ENCODE measurements around the gene MRRF.

MRRF gene

GRCh38 chr9:122367774-122368460 is 103.2 kb downstream of the MRRF start:
- 100% methylated on average over 3 of the region's 6 CpGs for WGBS (ENCODE audit: insufficient coverage)
- CTCF ChIA-PET = interaction anchor here (1.0 to 1.5 kb wide), 6 partner anchors 12 to 245 kb away, joined by 3 to 4 read pairs (median 3); partner anchors contain the start of gene NDUFA8
- H3K9me3 ChIP-seq (ENCODE audit: control extremely low read depth in 1 of 5, control insufficient read depth in 4 of 5, insufficient read depth in 2 of 5, low read depth in 1 of 5, low read length in 4 of 5) = peaks cover 0 to 3% (median 0%) of the 10 kb centered on the region in 5 experiments
- no peak for DNase-seq
- H3K36me3 ChIP-seq (ENCODE audit: control insufficient read depth in 4 of 4, insufficient read depth in 4 of 4, low read length in 3 of 4) = no peaks in the 10 kb centered on the region
- H3K4me1 ChIP-seq (ENCODE audit: control extremely low read depth in 1 of 4, control insufficient read depth in 4 of 4, insufficient read depth in 4 of 4, low read length in 3 of 4) = peaks cover 2 to 33% (median 31%) of the 10 kb centered on the region in 4 experiments
- no peak overlapping the region for H3K4me3 ChIP-seq (ENCODE audit: control insufficient read depth in 1 of 7, extremely low read depth in 1 of 7, insufficient read depth in 4 of 7, low read depth in 2 of 7, low read length in 6 of 7)
- POLR2A ChIA-PET = interaction anchor here (0.6 kb wide), 1 partner anchor 531 kb away, joined by 3 read pairs; no protein-coding TSS in a partner anchor
- no peaks in the 10 kb centered on the region for H3K27me3 ChIP-seq (replicated peaks in 2 of 5; ENCODE audit: control insufficient read depth in 4 of 5, insufficient read depth in 5 of 5, low read length in 4 of 5)
- no peak overlapping the region for H3K27ac ChIP-seq (ENCODE audit: insufficient read depth in 1 of 2, low read depth in 1 of 2, low read length in 2 of 2, poor library complexity in 1 of 2, severe bottlenecking in 2 of 2)

DNA sequence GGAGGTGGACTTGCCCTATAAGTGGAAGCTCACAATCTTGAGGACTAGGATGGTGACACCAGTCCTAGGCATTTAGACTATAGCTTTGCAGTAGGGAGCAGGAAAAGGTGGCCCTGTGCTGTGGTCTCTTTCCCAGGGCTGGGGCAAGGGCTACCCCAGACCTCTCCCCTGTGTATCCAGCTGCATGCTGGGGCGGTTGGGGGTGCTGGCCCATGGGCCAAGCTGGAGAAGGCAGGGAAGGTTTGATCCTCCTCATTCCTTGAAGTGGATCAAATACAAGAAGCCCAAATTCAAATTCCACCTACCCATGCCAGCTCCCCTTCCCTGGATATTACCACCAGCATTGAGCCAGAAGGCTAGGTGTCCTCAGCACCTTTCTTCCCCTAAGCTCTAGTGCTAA is 104.0 kb downstream of the MRRF start:
- CTCF ChIA-PET = interaction anchor here (1.0 to 1.5 kb wide), 5 partner anchors 12 to 245 kb away, joined by 3 read pairs; partner anchors contain the start of gene NDUFA8
- no peak overlapping the region for H3K4me3 ChIP-seq (ENCODE audit: control insufficient read depth in 1 of 7, extremely low read depth in 1 of 7, insufficient read depth in 4 of 7, low read depth in 2 of 7, low read length in 6 of 7)

GRCh38 chr9:122370303-122370702 is 105.6 kb downstream of the MRRF start:
- Histone ChIP-seq H3K27me3 (replicated peaks in 2 of 5; ENCODE audit: control insufficient read depth in 4 of 5, insufficient read depth in 5 of 5, low read length in 4 of 5) (no peaks in the 10 kb centered on the region), H3K27ac (ENCODE audit: insufficient read depth in 1 of 2, low read depth in 1 of 2, low read length in 2 of 2, poor library complexity in 1 of 2, severe bottlenecking in 2 of 2) (peak overlapping the region in 1 of 2 experiments; percentile 43), H3K4me3 (ENCODE audit: control insufficient read depth in 1 of 7, extremely low read depth in 1 of 7, insufficient read depth in 4 of 7, low read depth in 2 of 7, low read length in 6 of 7) (peak overlapping the region; percentile 10 to 79 (median 68)), H3K4me1 (ENCODE audit: control extremely low read depth in 1 of 4, control insufficient read depth in 4 of 4, insufficient read depth in 4 of 4, low read length in 3 of 4) (peaks cover 2 to 52% (median 41%) of the 10 kb centered on the region in 4 experiments), H3K36me3 (ENCODE audit: control insufficient read depth in 4 of 4, insufficient read depth in 4 of 4, low read length in 3 of 4) (no peaks in the 10 kb centered on the region), H3K9me3 (ENCODE audit: control extremely low read depth in 1 of 5, control insufficient read depth in 4 of 5, insufficient read depth in 2 of 5, low read depth in 1 of 5, low read length in 4 of 5) (peaks cover 0 to 3% (median 0%) of the 10 kb centered on the region in 5 experiments)
- peak; percentile 21 to 53 (median 46) for DNase-seq
- 0% methylated on average over 1 of the region's 5 CpGs for WGBS (ENCODE audit: insufficient coverage)
- ChIA-PET POLR2A (no interaction called here), CTCF (interaction anchor here (0.7 to 1.7 kb wide), 3 partner anchors 13 to 269 kb away, joined by 4 to 5 read pairs (median 4); no protein-coding TSS in a partner anchor)

More for the DNA sequence above, 104.0 kb downstream of the MRRF start:
- DNase-seq = no peak
- H3K9me3 ChIP-seq (ENCODE audit: control extremely low read depth in 1 of 5, control insufficient read depth in 4 of 5, insufficient read depth in 2 of 5, low read depth in 1 of 5, low read length in 4 of 5) = peaks cover 0 to 3% (median 0%) of the 10 kb centered on the region in 5 experiments
- 100% methylated on average over 1 of the region's 1 CpG for whole genome bisulfite sequencing (ENCODE audit: insufficient coverage)
- H3K36me3 ChIP-seq (ENCODE audit: control insufficient read depth in 4 of 4, insufficient read depth in 4 of 4, low read length in 3 of 4) = no peaks in the 10 kb centered on the region
- H3K27me3 ChIP-seq (replicated peaks in 2 of 5; ENCODE audit: control insufficient read depth in 4 of 5, insufficient read depth in 5 of 5, low read length in 4 of 5) = no peaks in the 10 kb centered on the region
- POLR2A ChIA-PET = interaction anchor here (0.6 kb wide), 1 partner anchor 530 kb away, joined by 3 read pairs; no protein-coding TSS in a partner anchor
- peaks cover 2 to 39% (median 34%) of the 10 kb centered on the region in 4 experiments for H3K4me1 ChIP-seq (ENCODE audit: control extremely low read depth in 1 of 4, control insufficient read depth in 4 of 4, insufficient read depth in 4 of 4, low read length in 3 of 4)
- no peak overlapping the region for H3K27ac ChIP-seq (ENCODE audit: insufficient read depth in 1 of 2, low read depth in 1 of 2, low read length in 2 of 2, poor library complexity in 1 of 2, severe bottlenecking in 2 of 2)

- Histone ChIP-seq H3K27ac (ENCODE audit: insufficient read depth in 1 of 2, low read depth in 1 of 2, low read length in 2 of 2, poor library complexity in 1 of 2, severe bottlenecking in 2 of 2) (peak within 1 kb of the TSS in 1 of 2 experiments; percentile 63), H3K4me1 (ENCODE audit: control extremely low read depth in 1 of 4, control insufficient read depth in 4 of 4, insufficient read depth in 4 of 4, low read length in 3 of 4) (peaks cover 2 to 60% (median 49%) of the 10 kb centered on the region in 4 experiments), H3K4me3 (ENCODE audit: control insufficient read depth in 1 of 7, extremely low read depth in 1 of 7, insufficient read depth in 4 of 7, low read depth in 2 of 7, low read length in 6 of 7) (peak within 1 kb of the TSS; percentile 48 to 79 (median 68)), H3K36me3 (ENCODE audit: control insufficient read depth in 4 of 4, insufficient read depth in 4 of 4, low read length in 3 of 4) (no peaks in the 10 kb centered on the region), H3K9me3 (ENCODE audit: control extremely low read depth in 1 of 5, control insufficient read depth in 4 of 5, insufficient read depth in 2 of 5, low read depth in 1 of 5, low read length in 4 of 5) (peaks cover 0 to 3% (median 0%) of the 10 kb centered on the region in 5 experiments), H3K27me3 (replicated peaks in 2 of 5; ENCODE audit: control insufficient read depth in 4 of 5, insufficient read depth in 5 of 5, low read length in 4 of 5) (no peaks in the 10 kb centered on the region)
- ChIA-PET CTCF (interaction anchor here (1.2 to 1.7 kb wide), 4 partner anchors 14 to 93 kb away, joined by 4 to 5 read pairs (median 4); no protein-coding TSS in a partner anchor), POLR2A (interaction anchor here (0.6 kb wide), 1 partner anchor 28 kb away, joined by 3 read pairs; no protein-coding TSS in a partner anchor)
- DNase-seq = peak; percentile 56 to 90 (median 87)
- under 1% methylated on average over 28 of the region's 39 CpGs for WGBS (ENCODE audit: insufficient coverage)
Observed at GRCh38 chr9:122370869-122371755, 106.4 kb downstream of the MRRF start, which contains the start of gene PTGS1. Gene PTGS1 (plus strand): TSS chr9:122371024. CDS start chr9:122371085, 61 bp downstream.

GRCh38 chr9:122371846-122372245 is 107.2 kb downstream of the MRRF start:
- Histone ChIP-seq H3K4me3 (ENCODE audit: control insufficient read depth in 1 of 7, extremely low read depth in 1 of 7, insufficient read depth in 4 of 7, low read depth in 2 of 7, low read length in 6 of 7) (peak overlapping the region in 6 of 7 experiments; percentile 48 to 79 (median 68)), H3K27me3 (replicated peaks in 2 of 5; ENCODE audit: control insufficient read depth in 4 of 5, insufficient read depth in 5 of 5, low read length in 4 of 5) (no peaks in the 10 kb centered on the region), H3K9me3 (ENCODE audit: control extremely low read depth in 1 of 5, control insufficient read depth in 4 of 5, insufficient read depth in 2 of 5, low read depth in 1 of 5, low read length in 4 of 5) (peaks cover 0 to 3% (median 0%) of the 10 kb centered on the region in 5 experiments), H3K4me1 (ENCODE audit: control extremely low read depth in 1 of 4, control insufficient read depth in 4 of 4, insufficient read depth in 4 of 4, low read length in 3 of 4) (peaks cover 2 to 68% (median 56%) of the 10 kb centered on the region in 4 experiments), H3K36me3 (ENCODE audit: control insufficient read depth in 4 of 4, insufficient read depth in 4 of 4, low read length in 3 of 4) (no peaks in the 10 kb centered on the region), H3K27ac (ENCODE audit: insufficient read depth in 1 of 2, low read depth in 1 of 2, low read length in 2 of 2, poor library complexity in 1 of 2, severe bottlenecking in 2 of 2) (peak overlapping the region in 1 of 2 experiments; percentile 20)
- POLR2A ChIA-PET = interaction anchor here (0.6 kb wide), 1 partner anchor 28 kb away, joined by 3 read pairs; no protein-coding TSS in a partner anchor
- CTCF ChIA-PET = interaction anchor here (0.7 to 1.9 kb wide), 4 partner anchors 17 to 250 kb away, joined by 3 to 5 read pairs (median 4); no protein-coding TSS in a partner anchor
- 83% methylated on average over 1 of the region's 8 CpGs for WGBS (ENCODE audit: insufficient coverage)
- peak in 2 of 3 donors; percentile 12 to 39 for DNase-seq
